K562 (cell line): Measurements from ENCODE around the gene KCNJ11. TPM values are rescaled to one million over a fixed set of nuclear protein-coding genes. Genes with fewer than 3 reads are reported as not detected.

Source experiments
- ATAC-seq: fragments of 200-7000 bp; cut with Tn5 transposase; 3 replicates; pipeline ENCODE4 v1.9.1; 2020; ENCODE audit warnings: moderate library complexity
- BruUV-seq: library from RNA; stranded (reverse); fragments of 400-500 nt; replicated peaks from 2 replicates; lab custom pipeline; 2021; lab: Mats Ljungman, UMichigan
- CTCF ChIA-PET: fragments of 300-600 bp; formaldehyde crosslinking; extraction: SDS; loops from one replicate; lab custom pipeline; 2021; ENCODE audit warnings: low intra/inter-chr PET ratio; lab: Yijun Ruan, JAX
- POLR2A ChIA-PET: fragments of 300-600, 350-650 bp; sonication (Branson Sonifier 250); formaldehyde crosslinking; extraction: SDS; loops from one replicate; lab custom pipeline; 2021; ENCODE audit warnings: antibody characterized with exemption, inconsistent platforms; lab: Yijun Ruan, JAX
- DNase-seq, 4 experiments: peaks; one replicate each; pipeline versions ENCODE4 v3.0.0 to v3.0.0-alpha.2; 2011 to 2018; ENCODE audit warnings: low spot score in 3 of 4, mixed read lengths in 3 of 4; ENCODE audit errors: extremely low read depth in 1 of 4
- FAIRE-seq: peaks from 2 replicates; lab custom pipeline; 2011; peaks lifted over from hg19 to GRCh38; lab: Jason Lieb, UNC
- H2AFZ ChIP-seq: 2 replicates; pipeline ENCODE4 v1.6.0; 2011; ENCODE audit warnings: low read depth, low read length, control low read depth, inconsistent platforms
- H3K27ac ChIP-seq: fragments of 200-600 bp; 3 replicates; pipeline ENCODE4 v1.8.0; 2011; ENCODE audit warnings: low read depth, mild to moderate bottlenecking, control low read depth, inconsistent platforms, low read length, moderate library complexity, mixed read lengths; ENCODE audit errors: extremely low read depth
- H3K27me3 ChIP-seq, 2 experiments: fragments of 300-600 bp in 1 of 2; 2 replicates in 1 of 2; 3 replicates in 1 of 2; pipeline versions ENCODE4 v1.6.0 to v1.8.0; 2011; ENCODE audit warnings: inconsistent platforms in 2 of 2, low read length in 2 of 2, mild to moderate bottlenecking in 1 of 2, mixed read lengths in 1 of 2, moderate library complexity in 1 of 2; ENCODE audit not compliant: control insufficient read depth in 2 of 2, insufficient read depth in 2 of 2
- H3K36me3 ChIP-seq: fragments of 300-600 bp; 3 replicates; pipeline ENCODE4 v1.8.0; 2011; ENCODE audit warnings: mild to moderate bottlenecking, low read length, inconsistent platforms; ENCODE audit not compliant: control insufficient read depth, insufficient read depth
- H3K4me1 ChIP-seq, 2 experiments: fragments of 200-600 bp in 1 of 2; replicated peaks in 1 of 2; 2 replicates in 1 of 2; 3 replicates in 1 of 2; pipeline versions ENCODE4 v1.5.1 to v1.8.0; 2011; ENCODE audit warnings: inconsistent platforms in 2 of 2, low read length in 2 of 2, mild to moderate bottlenecking in 1 of 2, mixed read lengths in 1 of 2, moderate library complexity in 1 of 2; ENCODE audit not compliant: control insufficient read depth in 2 of 2, insufficient read depth in 2 of 2
- H3K4me2 ChIP-seq: 2 replicates; pipeline ENCODE4 v1.6.1; 2011; ENCODE audit warnings: low read length, control low read depth, inconsistent platforms, mixed read lengths; ENCODE audit not compliant: insufficient read depth
- H3K4me3 ChIP-seq: fragments of 200-600 bp; sonication (generic), shearing (Covaris generic); 2 replicates; pipeline ENCODE4 v1.5.1; 2016; ENCODE audit warnings: control low read depth, inconsistent platforms
- H3K79me2 ChIP-seq: fragments of 200-600 bp; 3 replicates; pipeline ENCODE4 v1.8.0; 2011; ENCODE audit warnings: low read length, inconsistent platforms; ENCODE audit not compliant: control insufficient read depth, insufficient read depth
- H3K9ac ChIP-seq, 2 experiments: 2 replicates each; pipeline versions ENCODE4 v1.6.0 to v1.6.1; 2011; ENCODE audit warnings: low read depth in 2 of 2, low read length in 2 of 2, control low read depth in 1 of 2, inconsistent platforms in 1 of 2, mild to moderate bottlenecking in 1 of 2, mixed read lengths in 1 of 2; ENCODE audit not compliant: insufficient read depth in 1 of 2
- H3K9me1 ChIP-seq: one replicate; pipeline ENCODE4 v1.6.0; 2011; ENCODE audit warnings: inconsistent platforms, mild to moderate bottlenecking, low read length, moderate library complexity; ENCODE audit not compliant: control insufficient read depth, insufficient read depth
- H3K9me3 ChIP-seq: replicated peaks from 2 replicates; pipeline ENCODE4 v1.5.1; 2011; ENCODE audit warnings: low read depth, low read length, inconsistent platforms; ENCODE audit not compliant: control insufficient read depth, insufficient read depth
- H4K20me1 ChIP-seq: replicated peaks from 2 replicates; pipeline ENCODE4 v1.6.1; 2011; ENCODE audit warnings: low read length, inconsistent platforms, mixed read lengths; ENCODE audit not compliant: control insufficient read depth, insufficient read depth
- DMBX1 ChIP-seq: fragments of 250-450 bp; sonication (Bioruptor Pico); IDR thresholded peaks from 2 replicates; pipeline ENCODE4 v1.8.0; 2022; ENCODE audit warnings: inconsistent platforms, mild to moderate bottlenecking, moderate library complexity, borderline replicate concordance
- HIVEP1 ChIP-seq: fragments of 250-450 bp; sonication (Bioruptor Pico); IDR thresholded peaks from 2 replicates; pipeline ENCODE4 v1.4.0; 2020; ENCODE audit warnings: mild to moderate bottlenecking
- HLTF ChIP-seq: fragments of 450-650 bp; IDR thresholded peaks from 2 replicates; pipeline ENCODE4 v1.6.1; 2016
- MBD2 ChIP-seq: sonication (generic); IDR thresholded peaks from 2 replicates; pipeline ENCODE4 v1.6.1; 2016; ENCODE audit warnings: low read depth, borderline replicate concordance
- MTF1 ChIP-seq: fragments of 250-450 bp; sonication (Bioruptor Pico); IDR thresholded peaks from 2 replicates; pipeline ENCODE4 v1.9.0; 2021; ENCODE audit warnings: moderate library complexity, mild to moderate bottlenecking, inconsistent platforms, borderline replicate concordance
- NELFE ChIP-seq: IDR thresholded peaks from 2 replicates; pipeline ENCODE4 v1.6.1; 2011; ENCODE audit warnings: mild to moderate bottlenecking; ENCODE audit not compliant: insufficient read depth, insufficient read length
- PHF8 ChIP-seq: fragments of 200-600 bp; sonication (generic); IDR thresholded peaks from 2 replicates; pipeline ENCODE4 v1.6.1; 2012; ENCODE audit warnings: mixed run types, mild to moderate bottlenecking, inconsistent platforms, low read length, moderate library complexity, borderline replicate concordance
- PTRF ChIP-seq: fragments of 450-650 bp; IDR thresholded peaks from 2 replicates; pipeline ENCODE4 v1.6.1; 2016; ENCODE audit warnings: mild to moderate bottlenecking, missing genetic modification characterization, missing compliant biosample characterization
- RBM17 ChIP-seq: fragments of 200-400 bp; formaldehyde crosslinking; IDR thresholded peaks from 2 replicates; pipeline ENCODE4 v1.6.1; 2017; ENCODE audit warnings: low read depth, mild to moderate bottlenecking, low read length, borderline replicate concordance
- SMARCA5 ChIP-seq: fragments of 450-650 bp; IDR thresholded peaks from 2 replicates; pipeline ENCODE4 v1.6.1; 2016
- ZNF239 ChIP-seq: fragments of 250-450 bp; sonication (Bioruptor Pico); IDR thresholded peaks from 2 replicates; pipeline ENCODE4 v1.4.0; 2020; ENCODE audit warnings: mild to moderate bottlenecking
- ZNF354B ChIP-seq: fragments of 250-450 bp; sonication (Bioruptor Pico); IDR thresholded peaks from 2 replicates; pipeline ENCODE4 v1.4.0; 2020
- ZNF717 ChIP-seq: fragments of 250-450 bp; sonication (Bioruptor Pico); IDR thresholded peaks from 2 replicates; pipeline ENCODE4 v1.5.0; 2021
- WGBS: fragments of 100-300 bp; shearing (Covaris generic); methylation state at CpG from one replicate; pipeline ENCODE4 v1.1.6; 2016; ENCODE audit warnings: low coverage, mixed read lengths; ENCODE audit not compliant: insufficient coverage; ENCODE audit errors: missing lambda C conversion rate; 5-methylcytosine and 5-hydroxymethylcytosine counted together
- in situ Hi-C: fragments of 300-500 bp; cut with MboI; formaldehyde crosslinking; loops from 4 replicates; pipeline ENCODE4 v1.15.0; 2018; ENCODE audit warnings: inconsistent platforms, mixed read lengths
- intact Hi-C: fragments of 100-400 bp; cut with micrococcal nuclease; formaldehyde crosslinking; loops from 2 replicates; pipeline ENCODE4 v1.14.2; 2022
- polyA plus RNA-seq, 8 experiments: library from polyadenylated mRNA; depleted of rRNA in 4 of 8; stranded (reverse) in 5 of 8; unstranded in 3 of 8; fragments of >200 nt; fragmentation: Nextera tagmentation in 2 of 8; fragmentation: Illumina TruSeq in 1 of 8; extraction: Ambion mirVana in 2 of 8; extraction: Trizol in 1 of 8; gene quantifications; 2 replicates each; pipeline versions ENCODE4 v1.2.1 to v1.2.3, GENCODE V29; 2011 to 2014; ENCODE audit warnings: inconsistent platforms in 1 of 8, missing spikeins in 1 of 8
- total RNA-seq, 7 experiments: library from RNA; depleted of rRNA in 6 of 7; stranded (reverse); fragments of >200 nt in 6 of 7; fragmentation: Illumina TruSeq in 2 of 7; extraction: Trizol in 2 of 7; gene quantifications; 2 replicates each; pipeline versions ENCODE4 v1.2.1 to v1.2.3, GENCODE V29; 2011 to 2021; ENCODE audit warnings: low replicate concordance in 1 of 7
- TF ChIP-seq, protein P1 (sequence below), 2 experiments: fragments of 450-650 bp in 1 of 2; sonication (generic) in 1 of 2; formaldehyde crosslinking in 1 of 2; IDR thresholded peaks in 1 of 2; conservative IDR thresholded peaks in 1 of 2; 2 replicates each; pipeline versions ENCODE4 v1.6.1 to v1.8.1; 2016 to 2023; ENCODE audit warnings: mild to moderate bottlenecking in 2 of 2, moderate library complexity in 2 of 2, inconsistent platforms in 1 of 2, missing genetic modification reagents in 1 of 2
- TF ChIP-seq, protein P2 (sequence below): fragments of 250-450 bp; sonication (Bioruptor Pico); IDR thresholded peaks from 2 replicates; pipeline ENCODE4 v1.4.0; 2020; ENCODE audit warnings: mild to moderate bottlenecking, moderate library complexity, borderline replicate concordance

Gene KCNJ11
- total and polyA plus RNA-seq, 9 of the 15 experiments (the other 6 are each of a cell fraction or from before 2014, with no cell fraction given): 0.54 to 3.7 (median 0.86) TPM; not detected in 2

DNA sequence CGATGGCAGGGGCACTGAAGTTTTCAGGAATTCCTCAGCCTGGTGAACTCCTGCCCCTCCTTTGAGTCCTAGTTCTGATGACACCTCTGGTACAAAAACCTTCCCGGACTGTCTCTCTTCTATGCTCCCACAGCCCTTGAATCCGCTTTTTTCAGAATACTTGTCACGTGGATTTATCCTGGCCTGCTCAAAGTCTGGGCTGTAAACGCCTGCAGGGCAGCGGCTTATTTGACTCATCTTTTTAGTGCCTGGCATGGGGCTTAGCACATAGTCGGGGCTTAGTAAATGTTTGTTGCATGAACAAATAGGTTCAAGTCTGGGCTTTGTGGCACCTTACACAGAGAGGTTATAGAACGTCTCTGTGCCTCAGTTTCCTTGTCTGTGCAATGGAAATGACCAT is 13.4 kb upstream of the KCNJ11 start:
- intact Hi-C loops (no loop called here), in situ Hi-C loops (no loop called here)
- Histone ChIP-seq H3K4me2 (no peak overlapping the region), H3K36me3 (no peaks in the 10 kb centered on the region), H3K27ac (no peak overlapping the region), H3K9ac (no peak overlapping the region), H3K9me3 (no peaks in the 10 kb centered on the region), H3K4me1 (peaks cover 5 to 6% of the 10 kb centered on the region in 2 experiments; a peak in 3 of 5 replicates), H3K27me3 (peaks cover 22 to 62% of the 10 kb centered on the region in 2 experiments; a peak in 3 of 5 replicates), H3K4me3 (no peak overlapping the region), H4K20me1 (0 out of 2 replicates have a peak, but pooled peaks cover 5% of the 10 kb centered on the region), H3K79me2 (no peaks in the 10 kb centered on the region), H3K9me1 (no peaks in the 10 kb centered on the region), H2AFZ (no peak overlapping the region)
- BruUV-seq: no TSS peak
- no peak for ATAC-seq
- DNase-seq: no peak
- TF ChIP-seq, protein P1, sequence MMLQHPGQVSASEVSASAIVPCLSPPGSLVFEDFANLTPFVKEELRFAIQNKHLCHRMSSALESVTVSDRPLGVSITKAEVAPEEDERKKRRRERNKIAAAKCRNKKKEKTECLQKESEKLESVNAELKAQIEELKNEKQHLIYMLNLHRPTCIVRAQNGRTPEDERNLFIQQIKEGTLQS (IDR thresholded peaks at IDR 0.05): no peak
- TF ChIP-seq, protein P1 (CRISPR knock-in tag; conservative IDR thresholded peaks at IDR 0.05): no peak
- TF ChIP-seq ZNF717 (CRISPR knock-in tag) (no peak), RBM17 (no peak), HLTF (no peak), ZNF354B (no peak), SMARCA5 (no peak), DMBX1 (CRISPR knock-in tag) (no peak), PTRF (no peak), MBD2 (no peak), HIVEP1 (CRISPR knock-in tag) (no peak), NELFE (no peak), PHF8 (no peak), ZNF239 (CRISPR knock-in tag) (no peak), MTF1 (CRISPR knock-in tag) (no peak)
- TF ChIP-seq, protein P2, sequence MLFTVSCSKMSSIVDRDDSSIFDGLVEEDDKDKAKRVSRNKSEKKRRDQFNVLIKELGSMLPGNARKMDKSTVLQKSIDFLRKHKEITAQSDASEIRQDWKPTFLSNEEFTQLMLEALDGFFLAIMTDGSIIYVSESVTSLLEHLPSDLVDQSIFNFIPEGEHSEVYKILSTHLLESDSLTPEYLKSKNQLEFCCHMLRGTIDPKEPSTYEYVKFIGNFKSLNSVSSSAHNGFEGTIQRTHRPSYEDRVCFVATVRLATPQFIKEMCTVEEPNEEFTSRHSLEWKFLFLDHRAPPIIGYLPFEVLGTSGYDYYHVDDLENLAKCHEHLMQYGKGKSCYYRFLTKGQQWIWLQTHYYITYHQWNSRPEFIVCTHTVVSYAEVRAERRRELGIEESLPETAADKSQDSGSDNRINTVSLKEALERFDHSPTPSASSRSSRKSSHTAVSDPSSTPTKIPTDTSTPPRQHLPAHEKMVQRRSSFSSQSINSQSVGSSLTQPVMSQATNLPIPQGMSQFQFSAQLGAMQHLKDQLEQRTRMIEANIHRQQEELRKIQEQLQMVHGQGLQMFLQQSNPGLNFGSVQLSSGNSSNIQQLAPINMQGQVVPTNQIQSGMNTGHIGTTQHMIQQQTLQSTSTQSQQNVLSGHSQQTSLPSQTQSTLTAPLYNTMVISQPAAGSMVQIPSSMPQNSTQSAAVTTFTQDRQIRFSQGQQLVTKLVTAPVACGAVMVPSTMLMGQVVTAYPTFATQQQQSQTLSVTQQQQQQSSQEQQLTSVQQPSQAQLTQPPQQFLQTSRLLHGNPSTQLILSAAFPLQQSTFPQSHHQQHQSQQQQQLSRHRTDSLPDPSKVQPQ: no peak
- FAIRE-seq: no peak
- 8% methylated on average over 8 of the region's 8 CpGs for WGBS
- ChIA-PET POLR2A (interaction anchor here (1.0 kb wide), 1 partner anchor 18 kb away, joined by 4 read pairs; no protein-coding TSS in a partner anchor), CTCF (no interaction called here)
